ENCODE data around the gene TSPOAP1.

- TF ChIP-seq POLR2A (IDR thresholded peaks at IDR 0.05) (no peak), CTCF (IDR thresholded peaks at IDR 0.05) (no peak)
These were observed 31.9 kb upstream of the TSPOAP1 start for GRCh38 chr17:58360296-58361063.
